Left ventricle myocardium superior (tissue), 1 donor: ENCODE measurements around the gene SORCS1. TPM values are rescaled to one million over a fixed set of nuclear protein-coding genes. Genes with fewer than 3 reads are reported as not detected.

ENCODE experiments used
- ATAC-seq: fragments of 200-7000 bp; cut with Tn5 transposase; one replicate; pipeline ENCODE4 v1.9.1; 2020; ENCODE audit warnings: mild to moderate bottlenecking, moderate library complexity
- DNase-seq: peaks from one replicate; pipeline ENCODE4 v3.0.0-alpha.2; 2020
- intact Hi-C: fragments of 100-400 bp; cut with micrococcal nuclease; formaldehyde crosslinking; loops from one replicate; pipeline ENCODE4 v1.11.0; 2022
- total RNA-seq: library from RNA; stranded (reverse); fragmentation: NEBNext Ultra II Directional; extraction: Animal tissue kit (Norgen Biotek cat#: 25700); gene quantifications from one replicate; pipeline ENCODE4 v1.2.1, GENCODE V29; 2021
- donor health status: DM: no; HTN: yes; CAD: no; lungs with severe emphysema.

Gene SORCS1
- total RNA-seq, 1 donor from 2014 or later = 2.3 TPM

DNA sequence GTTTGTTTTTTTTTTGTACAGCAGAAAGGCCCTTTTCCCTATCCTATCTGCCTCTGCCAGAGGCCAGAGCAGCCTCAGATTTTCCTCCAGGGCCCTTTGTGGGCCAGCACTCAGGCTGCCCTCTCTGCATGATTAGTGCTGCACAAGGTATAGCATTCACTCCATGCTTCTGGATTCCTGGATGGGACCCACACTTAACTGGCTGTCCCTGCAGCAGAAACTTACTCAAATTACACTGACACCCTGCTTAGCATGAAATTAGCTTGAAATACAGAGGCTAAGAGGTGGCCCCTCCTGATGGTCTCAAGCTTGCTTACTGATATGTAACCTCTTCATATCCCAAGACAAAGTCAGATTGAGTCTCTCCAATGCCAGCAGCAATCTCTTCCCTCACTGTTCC lies 239.3 kb downstream of the SORCS1 start:
- ATAC-seq (no peak), DNase-seq (no peak)
- intact Hi-C loops = no loop called here

- DNase-seq (no peak), ATAC-seq (no peak)
- intact Hi-C loops = no loop called here
Observed at GRCh38 chr10:106920538-106920937, 244.0 kb downstream of the SORCS1 start.

DNA sequence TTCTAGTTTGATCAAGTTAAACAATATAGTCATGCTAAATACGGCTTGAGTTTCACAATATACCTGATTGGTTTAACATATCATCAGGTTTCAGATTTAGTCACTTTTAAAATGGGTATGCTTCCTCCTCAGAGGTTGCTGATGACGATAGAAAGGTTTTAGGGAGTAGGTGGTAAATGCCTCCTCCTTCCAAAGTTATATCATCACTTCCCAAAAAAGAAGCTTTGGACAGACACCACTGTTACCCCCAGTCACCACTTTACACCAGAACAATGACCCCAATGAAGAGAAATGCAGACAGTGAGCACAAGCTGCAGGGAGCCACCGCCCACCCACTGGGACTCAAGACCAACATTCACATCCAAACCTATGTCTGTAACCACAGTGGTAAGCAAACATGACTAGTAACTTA lies 244.6 kb downstream of the SORCS1 start:
- intact Hi-C loops = no loop called here
- ATAC-seq = no peak
- no peak for DNase-seq

DNA sequence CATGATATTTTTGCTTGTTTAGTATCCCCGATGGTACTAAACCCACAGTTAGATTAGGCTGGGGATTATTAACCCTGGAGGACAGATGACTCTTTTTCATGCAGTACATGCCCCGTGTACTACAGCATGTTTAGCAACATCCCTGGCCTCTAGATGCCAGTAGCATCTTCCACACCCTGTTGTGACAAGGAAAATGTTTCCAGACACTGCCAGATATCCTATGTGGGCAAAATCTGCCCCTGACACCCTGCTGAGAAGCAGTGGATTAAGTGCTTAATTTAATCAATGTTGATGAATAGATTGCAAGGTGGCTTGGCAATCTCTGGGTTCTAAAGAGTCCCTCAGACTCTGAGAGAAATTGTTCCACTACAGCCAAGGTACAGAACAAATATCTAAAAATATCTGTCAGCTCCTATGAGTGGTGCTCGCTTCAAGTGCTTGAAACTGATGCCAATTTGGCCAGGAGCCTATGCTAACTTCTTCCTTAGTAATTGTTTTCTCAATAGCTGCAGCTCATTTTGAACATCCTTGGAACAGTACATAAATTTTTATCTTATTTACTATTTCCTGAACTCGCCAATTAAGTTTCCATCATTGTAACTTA lies 247.0 kb downstream of the SORCS1 start:
- intact Hi-C loops = no loop called here
- ATAC-seq (peak; percentile 97), DNase-seq (no peak)

- DNase-seq (no peak), ATAC-seq (no peak)
- intact Hi-C loops = no loop called here
Observed at GRCh38 chr10:106914016-106914415, 250.5 kb downstream of the SORCS1 start.

GRCh38 chr10:106913348-106913747 lies 251.2 kb downstream of the SORCS1 start:
- intact Hi-C loops = no loop called here
- no peak for DNase-seq
- ATAC-seq = no peak

DNA sequence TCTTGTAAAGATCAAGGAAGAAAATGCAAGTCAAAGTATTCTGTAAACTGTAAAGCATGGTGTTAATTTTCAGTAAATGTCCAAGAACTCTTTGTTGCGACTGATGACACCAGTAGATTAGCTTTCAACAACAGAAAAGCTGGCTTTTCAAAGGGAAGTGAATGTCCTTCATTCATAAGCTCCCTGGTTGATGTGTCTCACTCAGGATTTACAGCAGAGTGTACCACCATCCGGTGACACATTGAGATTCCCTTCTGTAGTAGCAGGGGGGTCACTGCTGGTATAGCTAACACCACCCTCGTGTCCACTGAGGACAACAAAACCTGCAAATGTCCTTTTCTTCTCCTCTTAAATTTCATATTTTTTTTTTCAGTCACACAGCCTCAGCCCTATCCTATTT lies 253.4 kb downstream of the SORCS1 start:
- intact Hi-C loops = no loop called here
- DNase-seq (no peak), ATAC-seq (no peak)

GRCh38 chr10:106910666-106911065 lies 253.8 kb downstream of the SORCS1 start:
- DNase-seq (no peak), ATAC-seq (no peak)
- intact Hi-C loops = no loop called here

DNA sequence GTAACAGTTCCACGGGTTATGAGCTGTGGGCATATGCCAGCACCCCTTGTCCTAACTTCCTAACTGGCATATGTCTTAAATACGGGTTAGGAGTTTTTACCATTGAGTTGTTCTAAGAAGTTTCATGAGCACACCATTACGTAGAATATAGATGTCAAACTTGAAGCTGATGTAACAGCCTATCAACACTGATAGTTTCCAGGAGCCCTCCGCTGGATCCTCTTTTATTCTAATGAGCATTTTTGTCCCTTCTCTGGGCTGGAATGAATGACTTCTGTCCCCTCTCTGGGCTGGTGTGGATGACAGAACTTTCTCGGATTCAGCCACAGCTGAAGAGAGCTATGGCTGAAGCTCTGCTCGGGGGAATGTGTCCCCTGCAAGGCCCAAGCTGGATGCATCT lies 256.3 kb downstream of the SORCS1 start:
- DNase-seq (no peak), ATAC-seq (no peak)
- intact Hi-C loops = no loop called here

GRCh38 chr10:106904209-106904608 lies 260.3 kb downstream of the SORCS1 start:
- DNase-seq (no peak), ATAC-seq (no peak)
- intact Hi-C loops = no loop called here

DNA sequence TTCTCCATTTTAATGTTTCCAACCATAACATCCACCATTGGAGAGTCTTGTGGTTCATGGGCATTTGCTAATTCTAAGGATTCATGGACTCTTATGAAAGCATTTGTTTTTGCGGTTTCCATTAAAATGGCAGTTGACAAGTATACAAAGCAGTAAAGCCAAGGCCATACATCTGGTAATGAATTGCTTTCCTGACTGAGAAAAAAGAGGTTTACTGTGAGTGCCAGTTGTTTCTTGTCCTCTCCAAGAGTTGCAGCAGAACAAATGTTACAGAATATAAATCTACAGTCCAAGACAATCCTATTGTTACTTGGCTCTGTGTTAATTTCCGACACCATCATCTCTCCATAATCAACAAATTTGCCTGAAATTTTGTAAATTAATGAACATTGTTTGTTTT lies 261.3 kb downstream of the SORCS1 start:
- DNase-seq (no peak), ATAC-seq (no peak)
- intact Hi-C loops = no loop called here

DNA sequence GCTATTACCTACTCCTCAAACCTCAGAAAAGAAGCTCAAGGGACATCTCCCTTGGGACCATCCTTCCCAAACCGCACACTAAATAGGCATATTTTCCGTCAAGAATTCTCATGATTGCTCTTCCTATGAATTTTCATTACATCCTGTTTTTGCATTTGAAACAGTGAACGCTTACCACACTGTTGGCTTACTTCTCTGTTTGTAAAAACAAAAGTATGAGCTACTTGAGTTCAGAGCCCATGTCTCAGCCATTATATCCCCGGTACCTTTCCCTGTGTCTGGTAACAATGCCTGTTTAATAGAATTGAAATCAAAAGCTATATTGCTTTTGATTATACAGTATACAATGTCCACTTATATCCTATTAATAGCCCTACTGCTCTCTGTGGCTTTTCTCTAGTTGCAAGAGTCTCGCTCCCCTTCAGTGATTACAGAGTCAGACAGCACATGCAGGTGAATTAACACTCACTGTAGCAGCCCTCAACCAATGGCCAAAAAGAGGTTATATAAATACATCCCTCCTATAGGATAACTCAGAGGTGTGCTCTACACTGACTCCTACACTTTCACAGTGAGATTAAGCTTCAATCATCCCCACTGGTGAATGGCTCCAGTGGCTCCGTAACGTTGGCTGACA lies 264.4 kb downstream of the SORCS1 start:
- no peak for DNase-seq
- no peak for ATAC-seq
- intact Hi-C loops = no loop called here

GRCh38 chr10:106898446-106898845 lies 266.1 kb downstream of the SORCS1 start:
- DNase-seq (no peak), ATAC-seq (no peak)
- intact Hi-C loops = no loop called here

DNA sequence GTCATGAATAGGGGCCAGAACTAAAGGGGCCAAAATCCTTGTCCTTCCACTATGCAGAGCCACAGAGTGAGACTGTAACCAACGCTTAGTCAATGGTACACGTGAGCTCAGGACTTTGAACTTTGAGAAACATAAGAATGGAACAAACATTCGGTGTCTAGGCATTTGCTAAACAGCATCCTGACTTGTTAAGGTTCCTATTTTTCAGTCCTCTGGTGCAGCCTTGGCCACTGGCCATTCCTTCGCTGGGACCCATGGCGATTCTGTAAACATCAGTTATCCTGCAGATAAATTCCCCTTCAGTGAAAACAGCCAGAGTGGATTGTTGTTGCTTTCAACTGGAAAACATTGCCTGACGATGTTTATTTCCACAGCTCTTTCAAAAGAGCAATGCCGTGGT lies 266.8 kb downstream of the SORCS1 start:
- DNase-seq = peak; percentile 50
- no peak for ATAC-seq
- intact Hi-C loops = no loop called here

- ATAC-seq = peak; percentile 75
- no peak for DNase-seq
- intact Hi-C loops = no loop called here
Observed at GRCh38 chr10:106894692-106895091, 269.8 kb downstream of the SORCS1 start.

DNA sequence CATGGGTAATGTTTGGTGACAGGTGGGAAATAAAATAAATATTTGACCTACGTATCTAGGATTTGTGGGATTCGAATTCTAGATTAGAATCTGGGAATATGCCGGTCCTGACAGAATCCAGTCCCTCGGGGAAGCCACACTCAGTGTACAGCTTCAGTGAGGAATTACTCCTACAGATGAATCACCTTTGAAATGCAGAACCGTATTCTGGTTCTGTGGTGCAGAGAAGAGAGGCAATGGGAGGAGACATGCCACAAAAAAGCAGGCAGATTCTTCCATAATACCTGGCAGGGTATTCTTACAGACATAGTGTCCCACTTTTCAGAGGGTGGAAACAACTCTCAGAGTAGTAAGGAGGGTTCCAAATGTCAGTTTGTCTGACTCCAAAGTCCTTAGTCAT lies 286.9 kb downstream of the SORCS1 start:
- DNase-seq (no peak), ATAC-seq (no peak)
- intact Hi-C loops = no loop called here

- ATAC-seq (no peak), DNase-seq (no peak)
- intact Hi-C loops = no loop called here
Observed at GRCh38 chr10:106874604-106874889, 290.0 kb downstream of the SORCS1 start.

DNA sequence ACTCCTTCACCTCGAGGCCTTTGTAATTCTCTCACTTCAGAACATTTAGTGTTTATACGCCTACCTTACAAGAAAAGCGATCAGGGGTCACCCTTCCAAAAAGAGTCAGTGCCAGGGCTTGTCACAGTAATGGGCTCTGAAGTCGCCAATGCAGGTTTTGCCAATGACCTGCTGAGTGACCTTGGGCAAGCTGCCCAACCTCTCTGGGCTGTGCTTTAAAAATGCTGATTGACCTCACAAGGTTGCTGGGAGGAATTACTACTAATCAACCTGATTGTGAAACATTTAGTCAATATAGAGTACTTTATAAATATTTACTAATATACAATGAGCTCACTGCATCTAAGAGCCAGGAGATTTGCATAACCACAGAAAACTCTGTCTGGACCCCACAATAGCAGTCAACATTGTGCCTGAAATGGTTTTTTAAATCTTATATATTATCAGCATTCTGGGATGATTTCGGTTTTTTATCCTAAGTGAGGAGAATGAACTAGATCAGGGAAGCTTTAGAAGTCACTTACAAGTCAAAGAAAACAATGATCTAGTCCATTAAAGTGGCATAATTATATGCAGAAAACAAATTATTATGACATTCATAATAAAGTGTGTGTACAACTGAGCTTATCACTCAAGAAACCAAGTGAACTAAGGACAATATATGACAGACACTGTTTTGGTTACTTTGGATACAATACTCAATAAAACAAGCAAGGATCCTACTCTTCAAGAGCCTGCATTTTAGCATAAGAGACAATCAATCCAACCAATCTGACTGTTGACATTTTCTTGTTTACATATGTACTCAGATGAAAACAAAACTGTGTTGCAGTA lies 290.5 kb downstream of the SORCS1 start:
- DNase-seq (no peak), ATAC-seq (no peak)
- intact Hi-C loops = no loop called here

GRCh38 chr10:106872176-106872575 lies 292.3 kb downstream of the SORCS1 start:
- no peak for DNase-seq
- ATAC-seq = no peak
- intact Hi-C loops = no loop called here

- no peak for DNase-seq
- intact Hi-C loops = no loop called here
- no peak for ATAC-seq
Observed at GRCh38 chr10:106866244-106866845, 298.2 kb downstream of the SORCS1 start.
